CD4-positive, alpha-beta T cell treated with Interleukin-4 for 1 hour (primary cell): ENCODE measurements around the gene ZNRF3.
"Not testable (repeated sequence)": the region's sequence is repeated elsewhere in the genome, so short reads cannot be mapped to it uniquely, and the experiment has no call there.

Source experiments
- DNase-seq, 2 donors: peaks; one replicate each; pipeline ENCODE4 v3.0.0-alpha.2; 2020 to 2022

Gene ZNRF3

GRCh38 chr22:28986366-28986765 is 103.0 kb downstream of the ZNRF3 start:
- DNase-seq = no peak

DNA sequence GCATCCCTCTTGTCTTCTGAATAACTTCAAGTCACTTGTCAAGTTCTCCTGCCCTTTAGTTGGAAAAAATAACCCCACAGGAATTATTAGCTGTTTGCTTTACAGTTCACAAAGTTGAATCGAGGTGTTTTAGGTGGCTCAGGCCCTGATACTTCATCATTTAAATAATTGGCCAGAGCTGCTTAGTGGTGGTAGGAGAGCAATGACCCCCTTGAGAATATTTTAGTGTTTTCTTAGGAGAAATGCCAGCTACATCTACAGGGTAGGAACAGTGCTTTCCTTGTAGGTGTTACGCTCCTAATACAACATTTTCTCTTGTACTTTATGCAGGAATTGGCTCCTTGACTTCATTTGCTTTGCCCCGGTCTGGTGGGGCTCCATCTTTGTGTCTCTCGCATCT is 105.1 kb downstream of the ZNRF3 start:
- DNase-seq = no peak

GRCh38 chr22:28989035-28989464 is 105.7 kb downstream of the ZNRF3 start:
- no peak for DNase-seq

DNA sequence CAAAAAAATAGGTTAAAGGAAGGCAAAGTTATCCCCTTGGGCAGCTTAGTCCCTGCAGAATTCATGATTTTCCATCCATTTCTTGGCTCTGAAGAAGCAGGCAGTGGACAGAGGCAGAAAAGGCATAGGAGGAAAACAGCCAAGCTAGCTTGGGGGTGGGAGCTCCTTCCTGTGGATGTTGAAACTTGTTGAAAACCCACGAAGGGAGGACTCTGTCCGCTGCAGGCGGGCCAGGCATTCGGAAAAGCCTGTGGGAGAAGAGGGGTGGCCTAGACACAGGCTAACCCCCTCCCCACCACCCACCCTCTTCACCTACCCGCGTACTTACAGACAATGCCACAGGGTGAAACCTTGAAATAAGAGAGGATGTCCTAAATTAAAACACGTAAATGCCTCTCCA is 106.1 kb downstream of the ZNRF3 start:
- no peak for DNase-seq

DNA sequence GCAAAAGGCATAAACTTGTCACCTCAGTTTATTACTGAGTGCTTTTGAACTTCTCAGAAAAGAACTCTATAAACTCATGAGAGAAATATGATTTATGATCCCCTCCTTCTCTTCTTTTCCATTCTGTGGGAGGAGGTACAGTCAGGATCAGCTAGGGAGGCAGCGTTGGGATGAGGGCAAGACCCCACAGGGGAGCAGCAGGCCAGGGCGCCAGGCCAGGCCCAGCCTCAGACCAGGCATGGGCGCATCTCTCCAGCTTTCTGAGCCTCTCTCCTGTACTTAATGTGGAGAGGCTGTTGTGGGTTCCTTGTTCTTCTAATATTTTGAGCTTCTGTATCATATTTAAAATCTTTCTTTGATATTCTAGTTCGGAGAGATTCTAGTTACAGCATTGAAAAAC is 106.5 kb downstream of the ZNRF3 start:
- DNase-seq = no peak

DNA sequence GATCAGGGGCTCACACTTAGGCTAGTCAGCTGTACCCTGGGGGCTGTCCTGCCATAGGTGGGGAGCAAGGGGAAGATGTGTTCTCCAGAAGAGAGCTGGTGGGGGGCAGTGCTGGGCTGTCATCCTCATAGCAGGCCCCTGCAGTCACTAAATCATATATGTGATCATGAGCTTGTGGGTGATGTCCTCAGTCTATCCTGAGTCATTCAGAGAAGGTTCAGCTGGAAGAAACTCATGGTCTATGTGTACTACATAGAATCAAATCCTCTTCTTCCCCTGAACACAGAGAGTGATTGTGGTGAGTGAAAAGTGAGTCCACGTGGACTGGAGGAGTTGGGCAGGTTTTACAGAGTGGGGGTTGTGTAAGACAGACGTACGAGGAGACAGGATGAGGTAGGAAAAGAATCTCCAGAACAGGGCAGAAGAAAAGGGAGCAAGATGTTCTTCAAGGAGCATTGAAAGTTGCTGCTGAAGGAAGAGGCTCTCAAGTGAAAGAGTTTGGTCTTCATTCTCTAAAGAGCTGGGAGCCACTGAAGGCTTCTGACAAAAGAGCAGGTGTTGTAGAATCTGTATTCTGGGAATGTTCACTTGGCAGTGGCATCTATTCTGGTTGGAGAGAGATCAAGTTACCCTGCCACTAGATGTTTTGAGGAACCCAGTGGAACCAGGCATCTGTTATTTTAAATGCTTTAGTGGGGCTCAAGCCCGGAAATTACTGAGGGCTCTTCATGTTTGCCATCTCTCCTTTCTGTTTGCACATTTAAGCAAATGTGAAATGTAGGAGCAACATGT is 109.4 kb downstream of the ZNRF3 start:
- DNase-seq = no peak

GRCh38 chr22:28994522-28994921 is 111.2 kb downstream of the ZNRF3 start:
- DNase-seq = no peak

GRCh38 chr22:28995551-28995950 is 112.2 kb downstream of the ZNRF3 start:
- no peak for DNase-seq

- no peak for DNase-seq
Measured at GRCh38 chr22:28997342-28997741, 114.0 kb downstream of the ZNRF3 start.

DNA sequence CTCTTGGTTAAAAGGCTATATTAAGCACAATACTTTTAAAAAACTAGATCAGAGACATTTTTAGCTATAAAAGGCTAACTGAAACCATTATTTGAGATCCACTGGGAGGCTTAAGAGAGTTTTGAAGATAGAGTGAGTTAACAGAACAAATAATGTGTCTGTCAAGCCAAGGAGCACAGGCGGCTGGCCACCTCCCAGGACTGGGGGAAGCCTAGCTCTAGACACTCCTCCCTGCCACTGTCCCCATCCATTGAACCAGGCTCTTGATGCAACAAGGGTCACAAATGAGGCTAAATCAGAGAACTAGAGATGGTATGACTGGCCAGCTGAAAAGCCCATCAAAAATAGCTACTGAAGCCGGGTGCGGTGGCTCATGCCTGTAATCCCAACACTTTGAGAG is 115.3 kb downstream of the ZNRF3 start:
- no peak for DNase-seq

GRCh38 chr22:28999510-28999909 is 116.1 kb downstream of the ZNRF3 start:
- no peak for DNase-seq

- DNase-seq = no peak
Measured at GRCh38 chr22:28999919-29000556, 116.7 kb downstream of the ZNRF3 start.

GRCh38 chr22:29000641-29001040 is 117.3 kb downstream of the ZNRF3 start:
- DNase-seq = no peak

DNA sequence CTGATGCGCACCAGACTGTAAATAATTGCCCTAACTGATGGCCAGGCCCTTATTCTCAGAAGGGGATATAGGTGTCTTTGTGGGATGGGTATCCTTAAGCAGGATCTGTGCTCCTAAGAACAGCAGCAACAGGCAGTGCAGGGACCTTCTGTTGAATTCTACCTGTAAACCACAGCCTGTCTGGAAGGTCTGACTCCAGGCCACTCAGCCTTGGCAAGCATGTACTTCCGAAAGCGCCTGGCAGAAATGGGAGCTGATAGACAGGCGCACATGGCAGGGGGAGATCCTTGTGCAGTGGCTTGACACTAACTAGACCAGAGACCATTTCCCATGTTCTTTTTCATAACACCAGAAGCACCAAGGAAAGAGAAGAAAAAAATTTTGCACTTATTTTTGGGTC is 119.2 kb downstream of the ZNRF3 start:
- no peak for DNase-seq

GRCh38 chr22:29003552-29003951 is 120.2 kb downstream of the ZNRF3 start:
- no peak for DNase-seq

- no peak for DNase-seq
Measured at GRCh38 chr22:29003975-29004646, 120.7 kb downstream of the ZNRF3 start.

DNA sequence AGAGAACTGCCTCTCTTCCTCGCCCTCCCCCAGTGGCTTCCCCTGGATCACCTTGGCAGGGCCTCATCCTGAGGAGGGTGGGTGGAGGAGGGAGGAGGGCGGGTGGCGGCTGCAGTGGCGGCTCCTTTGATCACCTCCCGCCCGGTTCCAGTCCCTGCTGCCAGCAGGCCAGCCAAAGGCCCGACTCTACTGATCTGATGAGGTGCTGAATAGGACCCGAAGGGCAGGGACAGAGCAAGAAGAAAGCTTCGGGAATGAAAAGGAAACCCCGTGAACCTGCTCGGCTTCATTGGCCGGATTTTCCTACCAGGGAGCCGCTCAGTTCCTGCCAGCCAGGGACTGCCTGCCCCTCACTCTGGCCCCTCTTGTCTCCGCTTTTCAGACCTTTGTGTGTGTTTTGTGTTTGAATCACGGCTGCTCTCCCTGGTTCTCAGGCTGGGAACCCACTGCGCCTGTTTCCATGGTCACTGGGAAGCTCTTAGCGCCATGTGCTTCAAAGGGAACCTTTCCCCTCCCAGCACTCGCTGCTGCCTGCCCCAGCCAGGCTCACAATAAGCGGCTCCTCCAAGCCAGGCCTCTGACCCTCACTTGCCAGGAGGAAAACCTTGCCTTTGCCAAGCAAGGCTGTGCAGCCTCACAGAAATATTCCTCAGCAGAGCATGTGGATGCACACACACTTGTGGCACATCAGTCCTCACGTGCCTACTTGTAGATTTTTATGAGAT is 121.4 kb downstream of the ZNRF3 start:
- no peak for DNase-seq

GRCh38 chr22:29005754-29006153 is 122.4 kb downstream of the ZNRF3 start:
- not testable (repeated sequence) for DNase-seq

GRCh38 chr22:29006346-29006745 is 123.0 kb downstream of the ZNRF3 start:
- DNase-seq = no peak

GRCh38 chr22:29009148-29009547 is 125.8 kb downstream of the ZNRF3 start:
- DNase-seq = no peak

- DNase-seq = no peak
Measured at GRCh38 chr22:29011240-29012100, 128.1 kb downstream of the ZNRF3 start.

GRCh38 chr22:29012101-29012433 is 128.7 kb downstream of the ZNRF3 start:
- no peak for DNase-seq
